GM18508 (cell line): ENCODE data around the gene STK39.

Source experiments
- ATAC-seq: cut with Tn5 transposase; IDR thresholded peaks from one replicate; pipeline ENCODE4 v1.9.1; 2021; ENCODE audit warnings: moderate number of reproducible peaks; ENCODE audit not compliant: insufficient read depth, unreplicated experiment

Gene STK39

GRCh38 chr2:167943368-167943767 is 304.0 kb downstream of the STK39 start:
- ATAC-seq, result no peak

- ATAC-seq, result no peak
These were observed 304.9 kb downstream of the STK39 start for GRCh38 chr2:167942366-167943081.

- ATAC-seq, result no peak
These were observed 305.8 kb downstream of the STK39 start for GRCh38 chr2:167941604-167942003.

- no peak for ATAC-seq
These were observed 306.5 kb downstream of the STK39 start for GRCh38 chr2:167940734-167941507.

GRCh38 chr2:167940346-167940725 is 307.1 kb downstream of the STK39 start:
- no peak for ATAC-seq

GRCh38 chr2:167939514-167940345 is 307.7 kb downstream of the STK39 start:
- no peak for ATAC-seq

GRCh38 chr2:167937403-167937802 is 310.0 kb downstream of the STK39 start:
- ATAC-seq, result no peak

GRCh38 chr2:167935803-167936110 is 311.6 kb downstream of the STK39 start:
- ATAC-seq, result no peak

- ATAC-seq, result no peak
These were observed 314.1 kb downstream of the STK39 start for GRCh38 chr2:167933097-167933814.

GRCh38 chr2:167932123-167932693 is 315.2 kb downstream of the STK39 start:
- no peak for ATAC-seq

- no peak for ATAC-seq
These were observed 317.9 kb downstream of the STK39 start for GRCh38 chr2:167929484-167929883.

- no peak for ATAC-seq
These were observed 319.0 kb downstream of the STK39 start for GRCh38 chr2:167928434-167928833.

GRCh38 chr2:167925758-167926157 is 321.6 kb downstream of the STK39 start:
- ATAC-seq, result no peak

GRCh38 chr2:167924556-167924955 is 322.8 kb downstream of the STK39 start:
- no peak for ATAC-seq

- ATAC-seq, result no peak
These were observed 330.6 kb downstream of the STK39 start for GRCh38 chr2:167916756-167917155.

GRCh38 chr2:167914969-167915368 is 332.4 kb downstream of the STK39 start:
- no peak for ATAC-seq

GRCh38 chr2:167908786-167909185 is 338.6 kb downstream of the STK39 start:
- ATAC-seq, result no peak

- no peak for ATAC-seq
These were observed 341.7 kb downstream of the STK39 start for GRCh38 chr2:167905668-167906067.
